Stimulated activated naive CD8-positive, alpha-beta T cell treated with anti-CD3 and anti-CD28 coated beads, Interleukin-15, Interleukin-2, amounts not matched to agents 100 U/mL and 50 U/mL, for 24 hours (primary cell): Measurements from ENCODE around the gene CCNT1.
"Not testable (repeated sequence)": the region's sequence is repeated elsewhere in the genome, so short reads cannot be mapped to it uniquely, and the experiment has no call there.

ENCODE experiments used
- ATAC-seq: fragments of 150-1000 bp; cut with Tn5 transposase; one replicate; pipeline ENCODE4 v1.10.0; 2021
- DNase-seq: peaks from one replicate; pipeline ENCODE4 v3.0.0; 2021

Gene CCNT1

GRCh38 chr12:48691826-48692487 is 24.6 kb downstream of the CCNT1 start:
- no peak for ATAC-seq
- no peak for DNase-seq

GRCh38 chr12:48690990-48691389 is 25.5 kb downstream of the CCNT1 start:
- ATAC-seq (no peak), DNase-seq (no peak)

- ATAC-seq (no peak), DNase-seq (no peak)
Observed at GRCh38 chr12:48690436-48690835, 26.1 kb downstream of the CCNT1 start.

GRCh38 chr12:48688836-48689235 is 27.7 kb downstream of the CCNT1 start:
- ATAC-seq, result no peak
- DNase-seq, result no peak

GRCh38 chr12:48687592-48687991 is 28.9 kb downstream of the CCNT1 start:
- DNase-seq (no peak), ATAC-seq (peak; percentile 60)

- DNase-seq, result no peak
- ATAC-seq, result no peak
Observed at GRCh38 chr12:48686615-48687334, 29.7 kb downstream of the CCNT1 start.

- ATAC-seq, result no peak
- DNase-seq, result no peak
Observed at GRCh38 chr12:48686037-48686595, 30.4 kb downstream of the CCNT1 start.

GRCh38 chr12:48683534-48683933 is 33.0 kb downstream of the CCNT1 start:
- DNase-seq (no peak), ATAC-seq (no peak)

GRCh38 chr12:48682927-48683326 is 33.6 kb downstream of the CCNT1 start:
- ATAC-seq (no peak), DNase-seq (no peak)

- ATAC-seq, result not testable (repeated sequence)
Observed at GRCh38 chr12:48682533-48682905, 34.0 kb downstream of the CCNT1 start.

GRCh38 chr12:48681710-48682532 is 34.6 kb downstream of the CCNT1 start, which contains the start of gene KANSL2:
TSS of gene KANSL2 (minus strand) at chr12:48682238. CDS start at chr12:48681632, 606 bp downstream.
- peak; percentile 100 for ATAC-seq
- peak; percentile 97 for DNase-seq

More at GRCh38 chr12:48682533-48682905, 34.0 kb downstream of the CCNT1 start:
- not testable (repeated sequence) for DNase-seq

GRCh38 chr12:48681399-48681709 is 35.2 kb downstream of the CCNT1 start:
- DNase-seq, result no peak
- ATAC-seq, result no peak

GRCh38 chr12:48680861-48681260 is 35.6 kb downstream of the CCNT1 start:
- DNase-seq (no peak), ATAC-seq (no peak)

- no peak for ATAC-seq
- DNase-seq, result no peak
Observed at GRCh38 chr12:48678551-48679185, 37.8 kb downstream of the CCNT1 start.

- DNase-seq (no peak), ATAC-seq (no peak)
Observed at GRCh38 chr12:48671231-48671856, 45.2 kb downstream of the CCNT1 start.

- no peak for DNase-seq
- ATAC-seq, result no peak
Observed at GRCh38 chr12:48668996-48669395, 47.5 kb downstream of the CCNT1 start.

GRCh38 chr12:48659863-48660262 is 56.6 kb downstream of the CCNT1 start:
- ATAC-seq (no peak), DNase-seq (no peak)

GRCh38 chr12:48651681-48652080 is 64.8 kb downstream of the CCNT1 start:
- ATAC-seq, result no peak
- no peak for DNase-seq

GRCh38 chr12:48645354-48645753 is 71.2 kb downstream of the CCNT1 start:
- peak; percentile 52 for ATAC-seq
- DNase-seq, result not testable (repeated sequence)

GRCh38 chr12:48643011-48643410 is 73.5 kb downstream of the CCNT1 start:
- DNase-seq (no peak), ATAC-seq (no peak)

- not testable (repeated sequence) for ATAC-seq, DNase-seq
Observed at GRCh38 chr12:48641752-48642555, 74.6 kb downstream of the CCNT1 start.
